ENCODE measurements around the gene CFAP100. TPM values are rescaled to one million over a fixed set of nuclear protein-coding genes. Genes with fewer than 3 reads are reported as not detected.

Gene CFAP100
- total RNA-seq, 1 donor from 2014 or later = not detected

GRCh38 chr3:126485176-126485897, 90.6 kb downstream of the CFAP100 start:
- Histone ChIP-seq H4K20me1 (ENCODE audit: low read depth) (no peaks in the 10 kb centered on the region), H3K4me1 (no peaks in the 10 kb centered on the region), H3K4me2 (no peak overlapping the region), H3K79me2 (ENCODE audit: low read depth) (no peaks in the 10 kb centered on the region), H3F3A (ENCODE audit: low read depth) (no peaks in the 10 kb centered on the region), H3K27me3 (no peaks in the 10 kb centered on the region), H3K4me3 (no peak overlapping the region), H3K9me3 (ENCODE audit: low read depth) (no peaks in the 10 kb centered on the region), H2AFZ (replicated peaks) (no peak overlapping the region), H3K9ac (no peak overlapping the region), H3K36me3 (no peaks in the 10 kb centered on the region), H3K27ac (no peak overlapping the region)
- no peaks in the 10 kb centered on the region for H3K36me3 Mint-ChIP-seq
- peaks cover 13% of the 10 kb centered on the region for H3K27me3 Mint-ChIP-seq (ENCODE audit: insufficient read depth, low read depth)
- H3K4me1 Mint-ChIP-seq = peaks cover 37% of the 10 kb centered on the region
- H3K27ac Mint-ChIP-seq = peak overlapping the region; percentile 58
- TF ChIP-seq EZH2phosphoT487 (IDR thresholded peaks at IDR 0.05) = no peak
- TF ChIP-seq EZH2 (IDR thresholded peaks at IDR 0.05) = no peak
- no peak for TF ChIP-seq CTCF (IDR thresholded peaks at IDR 0.05)
- H3K4me3 Mint-ChIP-seq = no peak overlapping the region
- no peaks in the 10 kb centered on the region for H3K9me3 Mint-ChIP-seq
- DNase-seq (ENCODE audit: low spot score) = no peak

GRCh38 chr3:126485956-126486355, 91.2 kb downstream of the CFAP100 start:
- no peaks in the 10 kb centered on the region for H3K9me3 ChIP-seq (ENCODE audit: low read depth)
- TF ChIP-seq CTCF (IDR thresholded peaks at IDR 0.05) = no peak
- no peak for TF ChIP-seq EZH2 (IDR thresholded peaks at IDR 0.05)
- no peak for TF ChIP-seq EZH2phosphoT487 (IDR thresholded peaks at IDR 0.05)
- H3K36me3 ChIP-seq = no peaks in the 10 kb centered on the region
- H4K20me1 ChIP-seq (ENCODE audit: low read depth) = no peaks in the 10 kb centered on the region
- no peak overlapping the region for H3K4me3 ChIP-seq
- H3K27ac Mint-ChIP-seq = peak overlapping the region; percentile 58
- H3K27ac ChIP-seq = no peak overlapping the region
- H3K36me3 Mint-ChIP-seq = no peaks in the 10 kb centered on the region
- no peaks in the 10 kb centered on the region for H3K9me3 Mint-ChIP-seq
- DNase-seq (ENCODE audit: low spot score) = no peak
- H3F3A ChIP-seq (ENCODE audit: low read depth) = no peaks in the 10 kb centered on the region
- H2AFZ ChIP-seq (replicated peaks) = no peak overlapping the region
- peaks cover 14% of the 10 kb centered on the region for H3K27me3 Mint-ChIP-seq (ENCODE audit: insufficient read depth, low read depth)
- H3K4me2 ChIP-seq = no peak overlapping the region
- H3K9ac ChIP-seq = no peak overlapping the region
- peaks cover 40% of the 10 kb centered on the region for H3K4me1 Mint-ChIP-seq
- no peak overlapping the region for H3K4me3 Mint-ChIP-seq
- no peaks in the 10 kb centered on the region for H3K27me3 ChIP-seq
- H3K4me1 ChIP-seq = no peaks in the 10 kb centered on the region
- H3K79me2 ChIP-seq (ENCODE audit: low read depth) = no peaks in the 10 kb centered on the region

Other genes starting within 250 kb of the CFAP100 start
- 0.31 and 0.60 TPM in 2 replicates for gene ALDH1L1, start 214.3 kb upstream of the CFAP100 start, total RNA-seq (ENCODE audit: low replicate concordance)
- 3.3 and 7.2 TPM in 2 replicates for gene KLF15, start 37.5 kb upstream of the CFAP100 start, total RNA-seq (ENCODE audit: low replicate concordance)
- 12.4 and 22.3 TPM in 2 replicates for gene ZXDC, start 81.0 kb downstream of the CFAP100 start, total RNA-seq (ENCODE audit: low replicate concordance)
- gene UROC1, start 122.9 kb downstream of the CFAP100 start, total RNA-seq (ENCODE audit: low replicate concordance) = not detected in 2 replicates
- 0.09 and 0.34 TPM in 2 replicates for gene CHST13, start 129.2 kb downstream of the CFAP100 start, total RNA-seq (ENCODE audit: low replicate concordance)
- gene C3orf22, start 164.0 kb downstream of the CFAP100 start, total RNA-seq (ENCODE audit: low replicate concordance) = not detected in 2 replicates

Measured in neural progenitor cell (in vitro differentiated cells).